K562 (cell line): Measurements from ENCODE around the gene DNAJC2. TPM values are rescaled to one million over a fixed set of nuclear protein-coding genes. Genes with fewer than 3 reads are reported as not detected.
A peak's percentile ranks its signal among the peaks of the same experiment; 100 is the strongest.

Experiments used
- ATAC-seq: fragments of 200-7000 bp; cut with Tn5 transposase; 3 replicates; pipeline ENCODE4 v1.9.1; 2020; ENCODE audit warnings: moderate library complexity
- BruUV-seq: library from RNA; stranded (reverse); fragments of 400-500 nt; replicated peaks from 2 replicates; lab custom pipeline; 2021; lab: Mats Ljungman, UMichigan
- CTCF ChIA-PET: fragments of 300-600 bp; formaldehyde crosslinking; extraction: SDS; loops from one replicate; lab custom pipeline; 2021; ENCODE audit warnings: low intra/inter-chr PET ratio; lab: Yijun Ruan, JAX
- POLR2A ChIA-PET: fragments of 300-600, 350-650 bp; sonication (Branson Sonifier 250); formaldehyde crosslinking; extraction: SDS; loops from one replicate; lab custom pipeline; 2021; ENCODE audit warnings: antibody characterized with exemption, inconsistent platforms; lab: Yijun Ruan, JAX
- DNase-seq, 4 experiments: peaks; one replicate each; pipeline versions ENCODE4 v3.0.0 to v3.0.0-alpha.2; 2011 to 2018; ENCODE audit warnings: low spot score in 3 of 4, mixed read lengths in 3 of 4; ENCODE audit errors: extremely low read depth in 1 of 4
- FAIRE-seq: peaks from 2 replicates; lab custom pipeline; 2011; peaks lifted over from hg19 to GRCh38; lab: Jason Lieb, UNC
- H2AFZ ChIP-seq: 2 replicates; pipeline ENCODE4 v1.6.0; 2011; ENCODE audit warnings: low read depth, low read length, control low read depth, inconsistent platforms
- H3K27ac ChIP-seq: fragments of 200-600 bp; 3 replicates; pipeline ENCODE4 v1.8.0; 2011; ENCODE audit warnings: low read depth, mild to moderate bottlenecking, control low read depth, inconsistent platforms, low read length, moderate library complexity, mixed read lengths; ENCODE audit errors: extremely low read depth
- H3K27me3 ChIP-seq, 2 experiments: fragments of 300-600 bp in 1 of 2; 2 replicates in 1 of 2; 3 replicates in 1 of 2; pipeline versions ENCODE4 v1.6.0 to v1.8.0; 2011; ENCODE audit warnings: inconsistent platforms in 2 of 2, low read length in 2 of 2, mild to moderate bottlenecking in 1 of 2, mixed read lengths in 1 of 2, moderate library complexity in 1 of 2; ENCODE audit not compliant: control insufficient read depth in 2 of 2, insufficient read depth in 2 of 2
- H3K36me3 ChIP-seq: fragments of 300-600 bp; 3 replicates; pipeline ENCODE4 v1.8.0; 2011; ENCODE audit warnings: mild to moderate bottlenecking, low read length, inconsistent platforms; ENCODE audit not compliant: control insufficient read depth, insufficient read depth
- H3K4me1 ChIP-seq, 2 experiments: fragments of 200-600 bp in 1 of 2; replicated peaks in 1 of 2; 2 replicates in 1 of 2; 3 replicates in 1 of 2; pipeline versions ENCODE4 v1.5.1 to v1.8.0; 2011; ENCODE audit warnings: inconsistent platforms in 2 of 2, low read length in 2 of 2, mild to moderate bottlenecking in 1 of 2, mixed read lengths in 1 of 2, moderate library complexity in 1 of 2; ENCODE audit not compliant: control insufficient read depth in 2 of 2, insufficient read depth in 2 of 2
- H3K4me2 ChIP-seq: 2 replicates; pipeline ENCODE4 v1.6.1; 2011; ENCODE audit warnings: low read length, control low read depth, inconsistent platforms, mixed read lengths; ENCODE audit not compliant: insufficient read depth
- H3K4me3 ChIP-seq: fragments of 200-600 bp; sonication (generic), shearing (Covaris generic); 2 replicates; pipeline ENCODE4 v1.5.1; 2016; ENCODE audit warnings: control low read depth, inconsistent platforms
- H3K79me2 ChIP-seq: fragments of 200-600 bp; 3 replicates; pipeline ENCODE4 v1.8.0; 2011; ENCODE audit warnings: low read length, inconsistent platforms; ENCODE audit not compliant: control insufficient read depth, insufficient read depth
- H3K9ac ChIP-seq, 2 experiments: 2 replicates each; pipeline versions ENCODE4 v1.6.0 to v1.6.1; 2011; ENCODE audit warnings: low read depth in 2 of 2, low read length in 2 of 2, control low read depth in 1 of 2, inconsistent platforms in 1 of 2, mild to moderate bottlenecking in 1 of 2, mixed read lengths in 1 of 2; ENCODE audit not compliant: insufficient read depth in 1 of 2
- H3K9me1 ChIP-seq: one replicate; pipeline ENCODE4 v1.6.0; 2011; ENCODE audit warnings: inconsistent platforms, mild to moderate bottlenecking, low read length, moderate library complexity; ENCODE audit not compliant: control insufficient read depth, insufficient read depth
- H3K9me3 ChIP-seq: replicated peaks from 2 replicates; pipeline ENCODE4 v1.5.1; 2011; ENCODE audit warnings: low read depth, low read length, inconsistent platforms; ENCODE audit not compliant: control insufficient read depth, insufficient read depth
- H4K20me1 ChIP-seq: replicated peaks from 2 replicates; pipeline ENCODE4 v1.6.1; 2011; ENCODE audit warnings: low read length, inconsistent platforms, mixed read lengths; ENCODE audit not compliant: control insufficient read depth, insufficient read depth
- NCOA4 ChIP-seq: fragments of 450-650 bp; IDR thresholded peaks from 2 replicates; pipeline ENCODE4 v1.6.1; 2018; ENCODE audit warnings: mild to moderate bottlenecking; ENCODE audit not compliant: partially characterized antibody
- SP2 ChIP-seq: IDR thresholded peaks from 2 replicates; pipeline ENCODE4 v1.6.1; 2011; ENCODE audit warnings: mild to moderate bottlenecking, low read depth, low read length, moderate library complexity; ENCODE audit not compliant: poor library complexity, severe bottlenecking; ENCODE audit errors: extremely low read depth
- VEZF1 ChIP-seq: fragments of 200-800 bp; sonication (Bioruptor generic); IDR thresholded peaks from 2 replicates; pipeline ENCODE4 v1.6.1; 2017; ENCODE audit warnings: missing genetic modification characterization, missing compliant biosample characterization
- ZNF197 ChIP-seq: fragments of 200-800 bp; sonication (Bioruptor generic); IDR thresholded peaks from 2 replicates; pipeline ENCODE4 v1.6.1; 2016; ENCODE audit warnings: low read depth, missing genetic modification characterization, missing compliant biosample characterization
- ZNF253 ChIP-seq: fragments of 250-450 bp; sonication (Bioruptor Pico); conservative IDR thresholded peaks from 2 replicates; pipeline ENCODE4 v1.6.1; 2021; ENCODE audit warnings: mild to moderate bottlenecking
- ZNF445 ChIP-seq: fragments of 250-450 bp; sonication (Bioruptor Pico); IDR thresholded peaks from 2 replicates; pipeline ENCODE4 v1.4.0; 2020; ENCODE audit warnings: low read depth, mild to moderate bottlenecking, moderate library complexity
- WGBS: fragments of 100-300 bp; shearing (Covaris generic); methylation state at CpG from one replicate; pipeline ENCODE4 v1.1.6; 2016; ENCODE audit warnings: low coverage, mixed read lengths; ENCODE audit not compliant: insufficient coverage; ENCODE audit errors: missing lambda C conversion rate; 5-methylcytosine and 5-hydroxymethylcytosine counted together
- in situ Hi-C: fragments of 300-500 bp; cut with MboI; formaldehyde crosslinking; loops from 4 replicates; pipeline ENCODE4 v1.15.0; 2018; ENCODE audit warnings: inconsistent platforms, mixed read lengths
- intact Hi-C: fragments of 100-400 bp; cut with micrococcal nuclease; formaldehyde crosslinking; loops from 2 replicates; pipeline ENCODE4 v1.14.2; 2022
- polyA plus RNA-seq, 8 experiments: library from polyadenylated mRNA; depleted of rRNA in 4 of 8; stranded (reverse) in 5 of 8; unstranded in 3 of 8; fragments of >200 nt; fragmentation: Nextera tagmentation in 2 of 8; fragmentation: Illumina TruSeq in 1 of 8; extraction: Ambion mirVana in 2 of 8; extraction: Trizol in 1 of 8; gene quantifications; 2 replicates each; pipeline versions ENCODE4 v1.2.1 to v1.2.3, GENCODE V29; 2011 to 2014; ENCODE audit warnings: inconsistent platforms in 1 of 8, missing spikeins in 1 of 8
- total RNA-seq, 7 experiments: library from RNA; depleted of rRNA in 6 of 7; stranded (reverse); fragments of >200 nt in 6 of 7; fragmentation: Illumina TruSeq in 2 of 7; extraction: Trizol in 2 of 7; gene quantifications; 2 replicates each; pipeline versions ENCODE4 v1.2.1 to v1.2.3, GENCODE V29; 2011 to 2021; ENCODE audit warnings: low replicate concordance in 1 of 7
- TF ChIP-seq, protein P1 (sequence below): fragments of 200-800 bp; sonication (Bioruptor generic); IDR thresholded peaks from 2 replicates; pipeline ENCODE4 v1.6.1; 2016; ENCODE audit warnings: missing genetic modification characterization, missing compliant biosample characterization
- TF ChIP-seq, protein P2 (sequence below): fragments of 250-450 bp; sonication (Bioruptor Pico); IDR thresholded peaks from 2 replicates; pipeline ENCODE4 v1.4.0; 2020; ENCODE audit warnings: mild to moderate bottlenecking

The DNAJC2 gene
- total and polyA plus RNA-seq, 9 of the 15 experiments (the other 6 are each of a cell fraction or from before 2014, with no cell fraction given), result 40.2 to 157 (median 92.1) TPM

DNA sequence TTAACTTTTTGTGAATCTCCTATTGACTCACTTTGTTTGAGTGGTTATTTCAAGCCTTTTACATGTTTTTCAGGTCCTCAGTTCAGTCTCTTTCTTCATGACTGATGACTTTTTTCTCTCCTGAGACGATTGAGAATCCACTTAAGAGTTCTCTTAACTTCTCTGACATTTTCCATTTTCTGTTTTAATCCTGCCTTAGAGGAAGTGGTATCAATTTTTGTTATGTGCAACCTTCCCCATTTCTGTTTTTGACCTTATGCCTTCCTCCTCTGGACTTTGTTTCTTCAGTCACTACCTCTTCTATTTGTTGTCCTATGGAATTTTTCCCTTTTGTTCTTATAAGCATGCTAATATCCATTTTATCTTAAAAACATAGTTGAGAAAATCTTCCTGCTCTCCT lies 5.2 kb upstream of the DNAJC2 start:
- peak overlapping the region; percentile 17; the same call in 1 of the 3 replicates for H3K27ac ChIP-seq
- no peaks in the 10 kb centered on the region for H3K9me3 ChIP-seq
- H3K4me1 ChIP-seq, result peaks cover 8 to 12% of the 10 kb centered on the region in 2 experiments; a peak in 3 of 5 replicates
- no peaks in the 10 kb centered on the region for H3K27me3 ChIP-seq
- 0% methylated on average over 1 of the region's 1 CpG for WGBS
- H4K20me1 ChIP-seq, result no peaks in the 10 kb centered on the region; the same call in 1 of the 2 replicates
- H3K4me2 ChIP-seq, result peak overlapping the region; percentile 94
- peak overlapping the region; percentile 62 to 99; a peak in 3 of 4 replicates for H3K9ac ChIP-seq
- CTCF ChIA-PET, result no interaction called here
- DNase-seq, result no peak
- H3K4me3 ChIP-seq, result peak overlapping the region; percentile 83
- H2AFZ ChIP-seq, result no peak overlapping the region
- no peak for FAIRE-seq
- peaks cover 86% of the 10 kb centered on the region for H3K79me2 ChIP-seq
- POLR2A ChIA-PET, result interaction anchor here (1.1 to 1.4 kb wide), 2 partner anchors 16 to 30 kb away, joined by 3 to 4 read pairs; no protein-coding TSS in a partner anchor
- ATAC-seq, result no peak
- no TSS peak for BruUV-seq
- H3K36me3 ChIP-seq, result peaks cover 52% of the 10 kb centered on the region
- no peaks in the 10 kb centered on the region for H3K9me1 ChIP-seq
- intact Hi-C loops, result loop anchor here (5.0 kb wide), 1 partner anchor 53 kb away; the partner anchor contains the start of gene PMPCB
- in situ Hi-C loops, result no loop called here
- TF ChIP-seq SP2 (no peak), VEZF1 (CRISPR knock-in tag) (no peak), ZNF253 (CRISPR knock-in tag) (no peak), NCOA4 (no peak), ZNF197 (CRISPR knock-in tag) (no peak), ZNF445 (CRISPR knock-in tag) (no peak)
- TF ChIP-seq, protein P1, sequence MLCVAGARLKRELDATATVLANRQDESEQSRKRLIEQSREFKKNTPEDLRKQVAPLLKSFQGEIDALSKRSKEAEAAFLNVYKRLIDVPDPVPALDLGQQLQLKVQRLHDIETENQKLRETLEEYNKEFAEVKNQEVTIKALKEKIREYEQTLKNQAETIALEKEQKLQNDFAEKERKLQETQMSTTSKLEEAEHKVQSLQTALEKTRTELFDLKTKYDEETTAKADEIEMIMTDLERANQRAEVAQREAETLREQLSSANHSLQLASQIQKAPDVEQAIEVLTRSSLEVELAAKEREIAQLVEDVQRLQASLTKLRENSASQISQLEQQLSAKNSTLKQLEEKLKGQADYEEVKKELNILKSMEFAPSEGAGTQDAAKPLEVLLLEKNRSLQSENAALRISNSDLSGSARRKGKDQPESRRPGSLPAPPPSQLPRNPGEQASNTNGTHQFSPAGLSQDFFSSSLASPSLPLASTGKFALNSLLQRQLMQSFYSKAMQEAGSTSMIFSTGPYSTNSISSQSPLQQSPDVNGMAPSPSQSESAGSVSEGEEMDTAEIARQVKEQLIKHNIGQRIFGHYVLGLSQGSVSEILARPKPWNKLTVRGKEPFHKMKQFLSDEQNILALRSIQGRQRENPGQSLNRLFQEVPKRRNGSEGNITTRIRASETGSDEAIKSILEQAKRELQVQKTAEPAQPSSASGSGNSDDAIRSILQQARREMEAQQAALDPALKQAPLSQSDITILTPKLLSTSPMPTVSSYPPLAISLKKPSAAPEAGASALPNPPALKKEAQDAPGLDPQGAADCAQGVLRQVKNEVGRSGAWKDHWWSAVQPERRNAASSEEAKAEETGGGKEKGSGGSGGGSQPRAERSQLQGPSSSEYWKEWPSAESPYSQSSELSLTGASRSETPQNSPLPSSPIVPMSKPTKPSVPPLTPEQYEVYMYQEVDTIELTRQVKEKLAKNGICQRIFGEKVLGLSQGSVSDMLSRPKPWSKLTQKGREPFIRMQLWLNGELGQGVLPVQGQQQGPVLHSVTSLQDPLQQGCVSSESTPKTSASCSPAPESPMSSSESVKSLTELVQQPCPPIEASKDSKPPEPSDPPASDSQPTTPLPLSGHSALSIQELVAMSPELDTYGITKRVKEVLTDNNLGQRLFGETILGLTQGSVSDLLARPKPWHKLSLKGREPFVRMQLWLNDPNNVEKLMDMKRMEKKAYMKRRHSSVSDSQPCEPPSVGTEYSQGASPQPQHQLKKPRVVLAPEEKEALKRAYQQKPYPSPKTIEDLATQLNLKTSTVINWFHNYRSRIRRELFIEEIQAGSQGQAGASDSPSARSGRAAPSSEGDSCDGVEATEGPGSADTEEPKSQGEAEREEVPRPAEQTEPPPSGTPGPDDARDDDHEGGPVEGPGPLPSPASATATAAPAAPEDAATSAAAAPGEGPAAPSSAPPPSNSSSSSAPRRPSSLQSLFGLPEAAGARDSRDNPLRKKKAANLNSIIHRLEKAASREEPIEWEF, result no peak
- TF ChIP-seq, protein P2, sequence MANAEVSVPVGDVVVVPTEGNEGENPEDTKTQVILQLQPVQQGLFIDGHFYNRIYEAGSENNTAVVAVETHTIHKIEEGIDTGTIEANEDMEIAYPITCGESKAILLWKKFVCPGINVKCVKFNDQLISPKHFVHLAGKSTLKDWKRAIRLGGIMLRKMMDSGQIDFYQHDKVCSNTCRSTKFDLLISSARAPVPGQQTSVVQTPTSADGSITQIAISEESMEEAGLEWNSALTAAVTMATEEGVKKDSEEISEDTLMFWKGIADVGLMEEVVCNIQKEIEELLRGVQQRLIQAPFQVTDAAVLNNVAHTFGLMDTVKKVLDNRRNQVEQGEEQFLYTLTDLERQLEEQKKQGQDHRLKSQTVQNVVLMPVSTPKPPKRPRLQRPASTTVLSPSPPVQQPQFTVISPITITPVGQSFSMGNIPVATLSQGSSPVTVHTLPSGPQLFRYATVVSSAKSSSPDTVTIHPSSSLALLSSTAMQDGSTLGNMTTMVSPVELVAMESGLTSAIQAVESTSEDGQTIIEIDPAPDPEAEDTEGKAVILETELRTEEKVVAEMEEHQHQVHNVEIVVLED, result no peak
